C1 segment of cervical spinal cord (tissue), 14 donors: ENCODE data around the gene TRAPPC5.
A peak's percentile ranks its signal among the peaks of the same experiment; 100 is the strongest.

ENCODE experiments used
- DNase-seq, 14 donors: peaks; one replicate each; lab custom pipeline; 2025; lab: John Stamatoyannopoulos, UW

The TRAPPC5 gene

DNA sequence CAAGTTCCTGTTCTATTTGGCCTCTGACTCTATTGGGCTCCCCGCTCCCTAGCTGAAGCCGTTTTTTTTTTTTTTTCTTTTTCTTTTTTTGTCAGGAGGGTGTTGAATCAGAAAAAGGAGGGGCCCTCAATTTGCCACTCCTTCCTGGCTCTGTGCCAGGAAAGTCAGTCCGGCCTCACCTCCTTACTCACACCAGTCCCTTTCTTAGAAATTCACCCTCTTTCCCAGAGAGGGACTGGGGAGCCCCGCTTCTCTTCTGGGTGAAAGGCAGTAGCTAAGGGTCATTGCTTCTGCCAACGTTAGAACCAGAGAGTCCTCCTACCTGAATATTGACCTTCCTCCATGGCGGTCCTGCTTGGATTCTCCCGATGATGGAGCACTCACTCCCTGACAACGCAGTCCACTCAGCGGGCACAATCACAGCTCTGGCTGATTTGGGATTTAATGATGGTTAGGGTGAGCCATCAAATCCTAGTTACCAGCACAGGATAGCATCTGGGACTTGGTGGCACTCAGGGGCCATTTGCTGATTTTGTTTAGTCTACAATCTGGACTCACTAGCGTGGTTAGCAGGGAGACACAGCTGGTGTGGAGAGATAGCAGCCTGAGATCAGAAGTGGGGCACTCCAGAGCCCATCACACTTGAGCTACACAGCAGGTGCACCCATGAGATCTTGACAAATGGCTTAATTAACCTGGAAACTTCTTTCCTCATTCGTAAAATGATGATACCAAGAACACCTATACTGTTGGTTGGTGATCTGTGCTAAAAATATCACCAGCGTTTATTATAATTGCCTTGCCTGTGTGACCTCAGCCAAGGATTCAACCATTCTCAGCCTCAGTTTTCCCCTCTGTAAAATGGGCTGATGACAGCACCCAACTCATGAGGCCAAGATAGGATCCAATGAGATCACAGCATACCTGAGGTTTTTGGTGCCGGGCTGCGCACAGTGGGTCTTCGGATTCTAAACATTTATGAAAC, 19.1 kb downstream of the TRAPPC5 start:
- no peak for DNase-seq

GRCh38 chr19:7701049-7701653, 20.5 kb downstream of the TRAPPC5 start:
- DNase-seq = no peak

DNA sequence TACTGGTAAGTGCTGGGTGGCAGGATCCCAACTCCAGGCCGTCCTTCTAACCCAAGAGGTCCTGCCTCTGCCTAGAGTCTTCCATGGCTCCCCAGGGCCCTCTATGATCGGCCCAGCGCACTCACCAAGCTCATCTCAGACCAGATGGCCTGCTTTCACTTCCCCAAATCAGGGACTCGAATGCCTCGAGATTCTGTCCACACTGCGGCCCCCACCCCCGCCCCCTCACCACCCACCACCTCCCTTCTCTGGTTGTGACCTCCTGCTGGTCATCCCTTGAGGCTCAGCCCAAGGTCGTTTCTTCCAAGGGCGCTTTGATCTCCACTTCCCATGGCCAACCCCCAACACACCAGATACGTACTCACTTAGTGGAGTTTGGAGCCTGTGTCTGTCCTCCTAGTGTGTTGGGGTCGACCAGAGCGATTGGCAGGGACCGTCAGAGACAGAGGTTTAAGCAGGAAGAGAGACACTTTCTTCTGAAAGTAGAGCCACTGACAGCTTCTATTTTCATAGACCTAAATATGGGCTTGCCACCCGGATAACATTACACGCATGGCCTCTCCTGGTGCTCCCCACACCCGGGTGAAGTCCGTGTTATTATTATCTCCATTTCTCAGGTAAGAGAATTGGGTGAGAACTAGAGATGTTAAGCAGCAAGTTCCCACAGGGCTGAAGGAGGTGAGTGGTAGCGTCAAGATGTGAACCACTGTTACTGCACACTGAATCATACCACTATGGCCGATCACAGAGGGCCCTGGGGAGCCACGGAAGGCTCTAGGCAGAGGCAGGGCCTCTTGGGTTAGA, 21.2 kb downstream of the TRAPPC5 start, which contains the start of gene FCER2:
TSS of gene FCER2 (minus strand) at position 478 of the 804 bp plus-strand sequence. CDS start 2,371 bp downstream, outside the sequence.
- no peak for DNase-seq

GRCh38 chr19:7703332-7703731, 22.7 kb downstream of the TRAPPC5 start:
- no peak for DNase-seq

DNA sequence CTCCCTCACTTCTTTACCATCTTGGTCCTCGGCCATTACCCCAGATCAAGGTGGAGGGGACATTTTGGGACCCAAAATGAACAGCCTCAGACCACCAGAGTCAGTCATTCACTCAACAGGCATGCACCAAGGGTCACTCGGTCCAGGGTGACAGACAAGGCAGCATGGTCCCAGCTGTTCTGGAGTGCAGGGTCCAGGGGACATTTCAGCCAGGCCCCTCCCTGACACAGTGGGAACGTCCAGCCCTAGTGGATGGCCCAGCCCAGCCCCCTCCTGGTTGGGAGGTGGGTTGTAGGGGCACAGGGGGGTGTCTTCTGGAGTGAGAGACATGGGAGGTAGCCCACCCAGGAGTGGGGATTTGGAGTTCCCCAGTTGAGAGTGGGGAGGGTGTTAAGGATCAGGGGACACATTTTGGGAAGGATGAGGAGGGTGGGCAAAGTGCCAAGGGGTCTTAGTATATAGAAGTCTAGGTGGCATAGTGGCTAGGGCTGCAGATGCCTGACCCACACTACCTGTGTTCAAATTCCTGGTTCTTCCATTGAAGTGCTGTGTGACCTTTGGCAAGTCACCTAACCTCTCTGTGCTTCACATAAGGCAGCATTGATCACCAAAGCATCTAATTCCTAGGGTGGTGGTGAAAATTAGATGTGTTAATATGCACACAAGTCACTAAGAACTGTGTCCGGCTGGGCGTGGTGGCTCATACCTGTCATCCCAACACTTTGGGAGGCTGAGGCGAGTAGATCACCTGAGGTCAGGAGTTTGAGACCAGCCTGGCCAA, 23.8 kb downstream of the TRAPPC5 start:
- no peak for DNase-seq

GRCh38 chr19:7705387-7706187, 25.0 kb downstream of the TRAPPC5 start:
- peak in 4 of 14 donors; percentile 1 to 11 (median 1) for DNase-seq

DNA sequence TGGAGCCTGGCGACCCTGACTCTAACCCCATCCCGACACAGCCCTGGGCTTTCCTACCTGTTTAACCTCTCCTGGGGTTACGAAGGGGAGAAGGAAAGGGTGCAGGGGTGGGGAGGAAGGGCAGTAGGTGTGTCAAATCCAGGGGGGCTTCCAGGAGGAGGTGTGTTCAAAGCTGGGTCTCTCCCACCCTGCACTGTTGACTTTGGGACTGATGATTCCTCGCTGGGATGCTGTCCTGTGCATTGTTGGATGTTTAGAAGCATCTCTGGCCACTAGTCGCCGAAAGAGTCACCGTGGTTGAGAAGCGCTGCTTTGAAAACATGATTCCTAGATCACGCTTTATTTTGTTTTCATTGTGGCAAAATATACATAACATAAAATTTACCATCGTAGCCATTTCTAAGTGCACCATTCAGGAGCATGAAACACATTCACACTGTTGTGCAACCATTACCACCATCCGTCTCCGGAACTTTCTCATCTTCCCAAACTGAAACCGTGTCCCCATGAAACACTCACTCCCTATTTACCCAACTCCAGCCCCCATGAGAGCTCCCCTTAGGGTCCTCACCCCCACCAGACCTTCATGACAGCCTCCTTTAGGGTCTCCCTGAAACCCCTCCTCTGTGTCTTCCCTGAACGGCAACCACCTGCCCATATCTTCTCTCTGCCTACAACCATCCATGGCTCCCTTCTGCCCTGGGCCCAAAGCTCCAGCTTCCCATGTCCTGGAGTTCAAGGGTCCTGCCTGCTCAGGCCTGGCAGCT, 25.7 kb downstream of the TRAPPC5 start:
- DNase-seq = no peak

- no peak for DNase-seq
These were observed 26.4 kb downstream of the TRAPPC5 start for GRCh38 chr19:7706955-7707456.

GRCh38 chr19:7709932-7710460, 29.4 kb downstream of the TRAPPC5 start:
- DNase-seq = no peak

GRCh38 chr19:7710616-7711015, 30.0 kb downstream of the TRAPPC5 start:
- no peak for DNase-seq

- peak in 1 of 14 donors; percentile 81 for DNase-seq
These were observed 35.0 kb downstream of the TRAPPC5 start for GRCh38 chr19:7715671-7716070.

DNA sequence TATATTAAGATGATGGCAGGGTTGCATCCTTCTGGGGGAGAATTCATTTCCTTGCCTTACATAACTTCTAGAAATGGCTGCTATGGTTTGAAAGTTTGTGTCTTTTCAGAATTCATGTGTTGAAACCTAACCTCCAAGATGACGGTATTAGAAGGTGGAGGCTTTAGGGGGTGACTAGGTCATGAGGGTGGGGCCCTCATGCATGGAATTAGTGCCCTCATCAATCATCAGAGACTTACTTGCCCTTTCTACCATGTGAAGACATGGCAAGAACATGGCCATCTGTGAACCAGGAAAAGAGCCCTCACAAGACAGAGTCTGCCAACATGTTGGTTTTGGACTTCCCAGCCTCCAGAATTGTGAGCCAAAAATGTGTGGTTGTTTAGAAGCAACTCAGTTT, 36.1 kb downstream of the TRAPPC5 start:
- no peak for DNase-seq

GRCh38 chr19:7718668-7719067, 38.0 kb downstream of the TRAPPC5 start:
- DNase-seq = no peak

- DNase-seq = no peak
These were observed 39.7 kb downstream of the TRAPPC5 start for GRCh38 chr19:7720351-7720750.

- peak in 1 of 14 donors; percentile 88 for DNase-seq
These were observed 41.6 kb downstream of the TRAPPC5 start for GRCh38 chr19:7722231-7722651.

- no peak for DNase-seq
These were observed 45.2 kb downstream of the TRAPPC5 start for GRCh38 chr19:7725791-7726190.

DNA sequence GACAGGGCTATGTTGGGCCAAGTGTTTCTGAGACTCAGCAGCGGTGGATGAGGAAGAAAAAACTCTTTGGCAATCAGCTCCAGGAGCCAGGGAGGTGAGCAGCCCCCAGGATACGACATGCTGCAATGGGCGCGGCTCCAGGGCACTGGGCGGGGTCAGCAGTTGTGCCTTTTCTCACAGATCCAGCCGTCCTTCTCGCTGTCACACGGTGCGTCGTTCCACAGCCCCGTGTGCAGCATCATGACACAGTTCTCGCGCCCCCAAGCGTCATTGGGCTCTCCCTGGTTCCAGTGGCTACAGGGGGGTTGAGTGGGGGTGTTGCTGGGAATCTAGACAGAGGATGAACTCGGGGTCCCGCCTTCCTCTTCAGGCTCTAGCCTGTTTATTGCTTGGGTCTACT, 48.6 kb downstream of the TRAPPC5 start:
- DNase-seq = no peak

DNA sequence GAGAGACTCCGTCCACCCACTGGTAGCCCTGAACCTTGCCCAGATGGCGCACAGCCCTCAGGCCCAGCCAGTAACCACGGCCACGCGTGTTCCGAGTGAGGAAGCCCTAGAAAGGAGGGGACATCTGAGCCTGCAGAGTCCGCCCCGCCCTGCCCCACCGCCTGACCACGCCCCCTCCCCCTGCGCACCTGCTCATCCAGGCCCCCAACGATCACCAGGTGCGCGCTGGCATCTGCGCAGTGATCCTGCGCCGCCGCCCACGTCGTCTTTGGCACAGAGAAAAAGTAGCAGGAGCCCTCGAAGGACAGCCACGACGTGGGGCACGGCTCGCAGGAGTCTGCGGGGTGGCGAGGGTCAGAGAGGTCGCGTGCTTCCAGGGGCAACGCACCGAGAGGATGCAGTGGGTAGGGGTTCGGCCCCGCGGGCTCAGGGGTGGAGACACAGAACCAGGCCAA, 49.2 kb downstream of the TRAPPC5 start:
- peak in 1 of 14 donors; percentile 40 for DNase-seq
